H1 (cell line): ENCODE data around the gene PROSER3. TPM values are rescaled to one million over a fixed set of nuclear protein-coding genes. Genes with fewer than 3 reads are reported as not detected.

Experiments
- CTCF ChIA-PET: fragments of 300-600 bp; sonication (Branson Sonifier 250); formaldehyde crosslinking; loops from one replicate; lab custom pipeline; 2021; ENCODE audit not compliant: partially characterized antibody; lab: Charles Lee
- POLR2A ChIA-PET: fragments of 300-600 bp; sonication (Branson Sonifier 250); formaldehyde crosslinking; loops from one replicate; lab custom pipeline; 2021; ENCODE audit warnings: inconsistent platforms; ENCODE audit not compliant: partially characterized antibody; lab: Charles Lee
- DNase-seq, 2 experiments: peaks; one replicate each; pipeline versions ENCODE4 v3.0.0 to v3.0.0-alpha.2; 2010 to 2022; ENCODE audit warnings: low spot score in 2 of 2, low read depth in 1 of 2, mixed read lengths in 1 of 2
- FAIRE-seq: peaks from 2 replicates; lab custom pipeline; 2011; peaks lifted over from hg19 to GRCh38; lab: Jason Lieb, UNC
- H2AFZ ChIP-seq: 2 replicates; pipeline ENCODE4 v1.8.1; 2012; ENCODE audit warnings: low read length, inconsistent platforms
- H2AK5ac ChIP-seq: 2 replicates; pipeline ENCODE4 v1.6.1; 2013; ENCODE audit warnings: low read depth, low read length
- H2BK120ac ChIP-seq: replicated peaks from 2 replicates; pipeline ENCODE3; 2013; ENCODE audit warnings: low read depth, low read length, inconsistent platforms
- H2BK12ac ChIP-seq: 2 replicates; pipeline ENCODE4 v1.6.1; 2013; ENCODE audit warnings: low read depth, low read length
- H2BK15ac ChIP-seq: 2 replicates; pipeline ENCODE4 v1.6.1; 2013; ENCODE audit warnings: low read length
- H2BK20ac ChIP-seq: 2 replicates; pipeline ENCODE4 v1.6.1; 2013; ENCODE audit warnings: low read length
- H2BK5ac ChIP-seq: 2 replicates; pipeline ENCODE4 v1.6.1; 2013; ENCODE audit warnings: low read depth, low read length
- H3K14ac ChIP-seq: 2 replicates; pipeline ENCODE4 v1.6.1; 2013; ENCODE audit warnings: inconsistent platforms; ENCODE audit not compliant: insufficient read length
- H3K18ac ChIP-seq: 2 replicates; pipeline ENCODE4 v1.6.1; 2013; ENCODE audit warnings: low read length; ENCODE audit errors: extremely low read depth
- H3K23ac ChIP-seq: 2 replicates; pipeline ENCODE4 v1.6.1; 2013; ENCODE audit warnings: inconsistent platforms; ENCODE audit not compliant: insufficient read length
- H3K23me2 ChIP-seq: 2 replicates; pipeline ENCODE4 v1.6.1; 2013; ENCODE audit warnings: low read depth, low read length
- H3K27ac ChIP-seq: 2 replicates; pipeline ENCODE4 v1.6.1; 2011; ENCODE audit warnings: low read depth, low read length, inconsistent platforms
- H3K27me3 ChIP-seq, 4 experiments: replicated peaks in 1 of 4; 1 replicate in 1 of 4; 2 replicates in 3 of 4; pipeline versions ENCODE4 v1.6.1 to v1.8.1; 2011 to 2013; ENCODE audit warnings: low read length in 3 of 4, mild to moderate bottlenecking in 3 of 4, inconsistent platforms in 2 of 4, mixed read lengths in 2 of 4, moderate library complexity in 1 of 4; ENCODE audit not compliant: control insufficient read depth in 3 of 4, insufficient read depth in 3 of 4; ENCODE audit errors: extremely low read depth in 1 of 4
- H3K36me3 ChIP-seq, 4 experiments: 2 replicates each; pipeline versions ENCODE4 v1.6.1 to v1.8.1; 2011 to 2013; ENCODE audit warnings: mild to moderate bottlenecking in 4 of 4, low read length in 3 of 4, moderate library complexity in 2 of 4, control low read depth in 1 of 4, inconsistent platforms in 1 of 4; ENCODE audit not compliant: insufficient read depth in 4 of 4, control insufficient read depth in 2 of 4
- H3K4ac ChIP-seq: replicated peaks from 2 replicates; pipeline ENCODE3; 2013; ENCODE audit warnings: low read length, low read depth, mixed read lengths, inconsistent platforms; ENCODE audit not compliant: insufficient read length
- H3K4me1 ChIP-seq, 4 experiments: replicated peaks in 1 of 4; 1 replicate in 1 of 4; 2 replicates in 3 of 4; pipeline versions ENCODE4 v1.6.1 to v1.8.1; 2011 to 2013; ENCODE audit warnings: low read length in 3 of 4, inconsistent platforms in 2 of 4, mixed read lengths in 1 of 4; ENCODE audit not compliant: insufficient read depth in 4 of 4, control insufficient read depth in 3 of 4
- H3K4me2 ChIP-seq, 2 experiments: 2 replicates each; pipeline versions ENCODE4 v1.6.1 to v1.8.1; 2011 to 2013; ENCODE audit warnings: low read depth in 2 of 2, low read length in 2 of 2, control low read depth in 1 of 2, inconsistent platforms in 1 of 2, mild to moderate bottlenecking in 1 of 2; ENCODE audit not compliant: insufficient read depth in 1 of 2
- H3K4me3 ChIP-seq, 4 experiments: fragments of 200-600, 300-600 bp in 1 of 4; sonication (generic), shearing (Covaris generic), sonication (Bioruptor Twin) in 1 of 4; 2 replicates each; pipeline versions ENCODE4 v1.5.1 to v1.8.1; 2011 to 2016; ENCODE audit warnings: low read length in 4 of 4, low read depth in 3 of 4, control low read depth in 2 of 4, inconsistent platforms in 2 of 4, mild to moderate bottlenecking in 2 of 4, mixed read lengths in 1 of 4, moderate library complexity in 1 of 4; ENCODE audit not compliant: insufficient read depth in 2 of 4; ENCODE audit errors: extremely low read depth in 1 of 4
- H3K56ac ChIP-seq: replicated peaks from 2 replicates; pipeline ENCODE3; 2013; ENCODE audit warnings: low read depth, mild to moderate bottlenecking, mixed read lengths, low read length, inconsistent platforms; ENCODE audit not compliant: insufficient read length
- H3K79me1 ChIP-seq: 2 replicates; pipeline ENCODE4 v1.6.1; 2013; ENCODE audit warnings: low read depth, low read length, control low read depth
- H3K79me2 ChIP-seq, 2 experiments: 2 replicates each; pipeline versions ENCODE4 v1.6.1 to v1.8.1; 2012 to 2013; ENCODE audit warnings: low read length in 2 of 2, mild to moderate bottlenecking in 2 of 2, inconsistent platforms in 1 of 2; ENCODE audit not compliant: insufficient read depth in 2 of 2, control insufficient read depth in 1 of 2
- H3K9ac ChIP-seq, 4 experiments: replicated peaks in 1 of 4; 1 replicate in 1 of 4; 2 replicates in 3 of 4; pipeline versions ENCODE4 v1.6.1 to v1.8.1; 2011 to 2013; ENCODE audit warnings: low read depth in 3 of 4, low read length in 3 of 4, control low read depth in 2 of 4, mild to moderate bottlenecking in 2 of 4, moderate library complexity in 2 of 4, inconsistent platforms in 1 of 4; ENCODE audit errors: extremely low read depth in 1 of 4
- H3K9me3 ChIP-seq, 2 experiments: 2 replicates each; pipeline versions ENCODE4 v1.6.1 to v1.8.1; 2012 to 2013; ENCODE audit warnings: mild to moderate bottlenecking in 2 of 2, moderate library complexity in 2 of 2, control low read depth in 1 of 2, inconsistent platforms in 1 of 2, low read depth in 1 of 2, low read length in 1 of 2, mixed read lengths in 1 of 2; ENCODE audit not compliant: insufficient read depth in 2 of 2
- H4K20me1 ChIP-seq, 2 experiments: replicated peaks in 1 of 2; 2 replicates each; pipeline versions ENCODE3 to v1.8.1; 2011 to 2013; ENCODE audit warnings: inconsistent platforms in 2 of 2, low read length in 2 of 2, mild to moderate bottlenecking in 1 of 2; ENCODE audit not compliant: insufficient read depth in 2 of 2, control insufficient read depth in 1 of 2
- H4K5ac ChIP-seq: 2 replicates; pipeline ENCODE4 v1.6.1; 2013; ENCODE audit warnings: low read length, low read depth, mixed read lengths, inconsistent platforms; ENCODE audit not compliant: insufficient read length
- H4K8ac ChIP-seq: 2 replicates; pipeline ENCODE4 v1.8.0; 2013; ENCODE audit warnings: mild to moderate bottlenecking, moderate library complexity, low read length, inconsistent platforms; ENCODE audit not compliant: insufficient read depth; ENCODE audit errors: extremely low read depth
- H4K91ac ChIP-seq: replicated peaks from 2 replicates; pipeline ENCODE3; 2013; ENCODE audit warnings: low read length, mixed read lengths, inconsistent platforms; ENCODE audit not compliant: insufficient read length
- BCL11A ChIP-seq, 2 experiments: IDR thresholded peaks; one replicate each; pipeline ENCODE4 v1.6.1; 2011; ENCODE audit warnings: low read depth in 2 of 2, low read length in 2 of 2, mild to moderate bottlenecking in 2 of 2
- EGR1 ChIP-seq: IDR thresholded peaks from 2 replicates; pipeline ENCODE4 v1.6.1; 2011; ENCODE audit warnings: low read depth, low read length, borderline replicate concordance
- RBBP5 ChIP-seq: IDR thresholded peaks from 2 replicates; pipeline ENCODE4 v1.7.1; 2012; ENCODE audit warnings: low read depth, mild to moderate bottlenecking, inconsistent platforms, low read length, moderate library complexity, borderline replicate concordance
- WGBS, 2 experiments: shearing (Covaris generic) in 1 of 2; methylation state at CpG; one replicate each; pipeline versions ENCODE4 v1.1.6 to v1.1.7; 2013 to 2015; ENCODE audit warnings: low lambda C conversion rate in 2 of 2, mixed read lengths in 2 of 2, inconsistent platforms in 1 of 2, low coverage in 1 of 2, missing lambda C conversion rate in 1 of 2; ENCODE audit not compliant: insufficient replicate concordance in 2 of 2, insufficient coverage in 1 of 2, insufficient read length in 1 of 2; ENCODE audit errors: extremely low coverage in 1 of 2, missing lambda C conversion rate in 1 of 2; 5-methylcytosine and 5-hydroxymethylcytosine counted together
- polyA plus RNA-seq, 7 experiments: library from polyadenylated mRNA; depleted of rRNA in 3 of 7; stranded (reverse) in 5 of 7; unstranded in 2 of 7; fragments of >200 nt in 5 of 7; fragments of 200-250 nt in 2 of 7; gene quantifications; 1 replicate in 5 of 7; 2 replicates in 1 of 7; 4 replicates in 1 of 7; pipeline versions ENCODE4 v1.2.1 to v1.2.3, GENCODE V29; 2011 to 2013; ENCODE audit warnings: missing spikeins in 2 of 7, mixed read lengths in 2 of 7
- total RNA-seq: library from RNA; stranded (reverse); fragmentation: NEBNext Ultra II Directional; extraction: Animal tissue kit (Norgen Biotek cat#: 25700); gene quantifications from 2 replicates; pipeline ENCODE4 v1.2.1, GENCODE V29; 2021

PROSER3 gene
- total and polyA plus RNA-seq, 2 of the 8 experiments (the other 6 are each of a cell fraction or from before 2014, with no cell fraction given) = 17.8 to 28.9 TPM

- Histone ChIP-seq H3K23me2 (peaks cover 5% of the 10 kb centered on the region; the same call in 1 of the 2 replicates), H2BK5ac (no peak overlapping the region), H3K4ac (no peak overlapping the region), H3K27ac (no peak overlapping the region), H3K23ac (no peak overlapping the region), H2BK15ac (no peak overlapping the region), H3K9ac (no peak overlapping the region), H3K79me1 (peaks cover 8% of the 10 kb centered on the region), H3K14ac (no peak overlapping the region), H4K8ac (no peak overlapping the region), H2BK120ac (no peak overlapping the region), H3K4me1 (peaks cover 0 to 5% (median under 1%) of the 10 kb centered on the region in 4 experiments; a peak in 4 of 7 replicates), H3K36me3 (peaks cover 28 to 54% (median 40%) of the 10 kb centered on the region in 4 experiments), H3K56ac (no peak overlapping the region), H3K4me3 (no peak overlapping the region), H2BK12ac (no peak overlapping the region), H2AFZ (no peak overlapping the region), H2BK20ac (no peak overlapping the region), H3K79me2 (peaks cover 0 to 20% of the 10 kb centered on the region in 2 experiments; a peak in 2 of 4 replicates), H3K27me3 (no peaks in the 10 kb centered on the region), H3K4me2 (no peak overlapping the region), H3K18ac (no peak overlapping the region), H3K9me3 (no peaks in the 10 kb centered on the region), H4K5ac (no peak overlapping the region), H4K91ac (no peak overlapping the region), H4K20me1 (peaks cover 7 to 9% of the 10 kb centered on the region in 2 experiments), H2AK5ac (no peak overlapping the region)
- ChIA-PET CTCF (interaction anchor here (1.2 to 11.8 kb wide), 2 partner anchors 17 to 149 kb away, joined by 3 to 80 read pairs; partner anchors contain the start of gene IGFLR1), POLR2A (interaction anchor here (5.0 kb wide), 1 partner anchor 16 kb away, joined by 54 read pairs; no protein-coding TSS in a partner anchor)
- DNase-seq (no peak), FAIRE-seq (no peak)
- TF ChIP-seq BCL11A (IDR thresholded peaks at IDR 0.05; ENCODE audit: low read depth in 2 of 2, low read length in 2 of 2) (no peak), RBBP5 (no peak), EGR1 (no peak)
- 97% methylated on average over 16 of the region's 16 CpGs; no CpG with 5 or more reads in 1 of the 2 experiments for WGBS, 2 experiments
Observed at GRCh38 chr19:35721374-35721773, 36.6 kb upstream of the PROSER3 start.
